SK-N-SH treated with all-trans-retinoic acid at 6 μM for 48 hours (cell line): ENCODE measurements around the gene GPD1.

Experiments used
- CSDC2 ChIP-seq: fragments of 250-450 bp; sonication (Bioruptor Pico); IDR thresholded peaks from 2 replicates; pipeline ENCODE4 v1.5.0; 2020; ENCODE audit warnings: mild to moderate bottlenecking, moderate library complexity
- ESRRG ChIP-seq: fragments of 250-450 bp; sonication (Bioruptor Pico); IDR thresholded peaks from 2 replicates; pipeline ENCODE4 v1.6.1; 2021; ENCODE audit warnings: mild to moderate bottlenecking
- PATZ1 ChIP-seq: fragments of 250-450 bp; sonication (Bioruptor Pico); IDR thresholded peaks from 2 replicates; pipeline ENCODE4 v1.8.0; 2020; ENCODE audit warnings: mild to moderate bottlenecking, moderate library complexity, borderline replicate concordance
- POU6F1 ChIP-seq: fragments of 250-450 bp; sonication (Bioruptor Pico); IDR thresholded peaks from 2 replicates; pipeline ENCODE4 v1.8.0; 2021; ENCODE audit warnings: low read depth, mild to moderate bottlenecking, moderate library complexity, borderline replicate concordance
- TSHZ2 ChIP-seq: fragments of 250-450 bp; sonication (Bioruptor Pico); IDR thresholded peaks from 2 replicates; pipeline ENCODE4 v1.5.0; 2020; ENCODE audit warnings: mild to moderate bottlenecking, moderate library complexity

- no peak for TF ChIP-seq CSDC2 (CRISPR knock-in tag)
- TF ChIP-seq TSHZ2 (CRISPR knock-in tag), result no peak
- no peak for TF ChIP-seq PATZ1 (CRISPR knock-in tag)
- TF ChIP-seq ESRRG, result no peak
- no peak for TF ChIP-seq POU6F1 (CRISPR knock-in tag)
These were observed 43.7 kb upstream of the GPD1 start for GRCh38 chr12:50060120-50060468.
